K562 (cell line): ENCODE results near the gene MAGEA9B.
A peak's percentile ranks its signal among the peaks of the same experiment; 100 is the strongest.

ENCODE experiments used
- BRF2 ChIP-seq: IDR thresholded peaks from 3 replicates; pipeline ENCODE4 v1.6.1; 2011; ENCODE audit warnings: borderline replicate concordance, mild to moderate bottlenecking; ENCODE audit not compliant: insufficient read length, insufficient read depth
- E2F3 ChIP-seq: fragments of 250-450 bp; sonication (Bioruptor Pico); IDR thresholded peaks from 2 replicates; pipeline ENCODE4 v1.4.0; 2020; ENCODE audit warnings: mild to moderate bottlenecking
- MYC ChIP-seq, 2 experiments: fragments of 250-450 bp in 1 of 2; sonication (Bioruptor Pico) in 1 of 2; IDR thresholded peaks; 2 replicates each; pipeline versions ENCODE4 v1.5.1 to v1.6.1; 2012 to 2021; ENCODE audit warnings: low read depth in 2 of 2, borderline replicate concordance in 1 of 2, improper control_type of control experiment in 1 of 2, low read length in 1 of 2, mild to moderate bottlenecking in 1 of 2, moderate library complexity in 1 of 2
- POLR2AphosphoS5 ChIP-seq: IDR thresholded peaks from 2 replicates; pipeline ENCODE4 v1.6.1; 2011; ENCODE audit warnings: mild to moderate bottlenecking, low read depth, low read length, moderate library complexity; ENCODE audit not compliant: control insufficient read depth, insufficient read depth
- SIX5 ChIP-seq, 2 experiments: IDR thresholded peaks; 2 replicates each; pipeline ENCODE4 v1.6.1; 2011; ENCODE audit warnings: low read length in 2 of 2, borderline replicate concordance in 1 of 2, low read depth in 1 of 2, mild to moderate bottlenecking in 1 of 2, moderate library complexity in 1 of 2; ENCODE audit not compliant: insufficient read depth in 1 of 2
- STAG1 ChIP-seq: sonication (generic); formaldehyde crosslinking; IDR thresholded peaks from 2 replicates; pipeline ENCODE4 v1.5.0; 2020; ENCODE audit warnings: missing genetic modification reagents, borderline replicate concordance
- TFAP4 ChIP-seq: sonication (generic); formaldehyde crosslinking; IDR thresholded peaks from 2 replicates; pipeline ENCODE4 v1.8.0; 2022; ENCODE audit warnings: missing genetic modification reagents, mild to moderate bottlenecking, moderate library complexity, borderline replicate concordance
- ZNF324 ChIP-seq: fragments of 250-450 bp; sonication (Bioruptor Pico); IDR thresholded peaks from 2 replicates; pipeline ENCODE4 v1.4.0; 2020; ENCODE audit warnings: mild to moderate bottlenecking
- TF ChIP-seq, protein P1 (sequence below): sonication (generic); formaldehyde crosslinking; IDR thresholded peaks from 2 replicates; pipeline ENCODE4 v1.8.1; 2022; ENCODE audit warnings: missing genetic modification reagents
- TF ChIP-seq, protein P2 (sequence below): sonication (generic); formaldehyde crosslinking; IDR thresholded peaks from 2 replicates; pipeline ENCODE4 v1.8.0; 2023; ENCODE audit warnings: mild to moderate bottlenecking, missing genetic modification reagents
- TF ChIP-seq, protein P3 (sequence below): fragments of 450-650 bp; formaldehyde crosslinking; IDR thresholded peaks from 2 replicates; pipeline ENCODE4 v1.4.0; 2020; ENCODE audit warnings: mild to moderate bottlenecking, mixed read lengths
- TF ChIP-seq, protein P4 (sequence below), 3 experiments: IDR thresholded peaks in 2 of 3; conservative IDR thresholded peaks in 1 of 3; 2 replicates each; pipeline ENCODE4 v1.5.1; 2011 to 2012; ENCODE audit warnings: low read length in 3 of 3, mild to moderate bottlenecking in 3 of 3, control low read depth in 2 of 3, improper control_type of control experiment in 1 of 3, inconsistent platforms in 1 of 3, low read depth in 1 of 3, mixed read lengths in 1 of 3, moderate library complexity in 1 of 3; ENCODE audit not compliant: insufficient read depth in 2 of 3

DNA sequence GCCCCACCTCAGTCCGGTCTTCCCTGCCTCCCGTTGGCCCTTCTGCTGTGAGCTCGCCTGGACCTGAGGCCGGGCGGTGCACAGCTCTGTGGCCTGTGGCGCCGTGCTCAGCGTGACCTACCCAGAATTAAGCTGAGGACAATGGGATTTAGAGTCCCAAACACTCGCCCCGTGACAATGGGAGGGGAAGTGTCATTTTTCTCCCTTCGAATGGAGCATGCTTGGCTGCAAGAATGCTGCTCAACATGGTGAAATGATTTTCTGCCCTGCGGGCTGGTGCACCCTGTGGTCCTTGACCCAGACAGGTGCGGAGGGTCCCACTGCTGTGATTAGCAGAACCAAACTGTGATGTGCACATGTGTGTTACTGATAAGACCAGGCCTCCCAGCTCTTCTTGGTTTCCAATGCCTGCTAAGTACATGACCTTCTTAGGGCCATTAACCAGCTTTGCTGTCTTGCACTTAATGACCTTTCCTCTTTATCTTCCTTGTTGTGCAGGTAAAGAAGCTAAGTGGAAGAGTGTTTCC lies 45.7 kb downstream of the MAGEA9B start:
- no peak for TF ChIP-seq E2F3 (CRISPR knock-in tag)
- TF ChIP-seq SIX5 (IDR thresholded peaks at IDR 0.05; ENCODE audit: borderline replicate concordance in 1 of 2, insufficient read depth in 1 of 2, low read depth in 1 of 2, low read length in 2 of 2): no peak
- peak; percentile 47; the same call in 1 of the 2 replicates for TF ChIP-seq POLR2AphosphoS5
- TF ChIP-seq, protein P1, sequence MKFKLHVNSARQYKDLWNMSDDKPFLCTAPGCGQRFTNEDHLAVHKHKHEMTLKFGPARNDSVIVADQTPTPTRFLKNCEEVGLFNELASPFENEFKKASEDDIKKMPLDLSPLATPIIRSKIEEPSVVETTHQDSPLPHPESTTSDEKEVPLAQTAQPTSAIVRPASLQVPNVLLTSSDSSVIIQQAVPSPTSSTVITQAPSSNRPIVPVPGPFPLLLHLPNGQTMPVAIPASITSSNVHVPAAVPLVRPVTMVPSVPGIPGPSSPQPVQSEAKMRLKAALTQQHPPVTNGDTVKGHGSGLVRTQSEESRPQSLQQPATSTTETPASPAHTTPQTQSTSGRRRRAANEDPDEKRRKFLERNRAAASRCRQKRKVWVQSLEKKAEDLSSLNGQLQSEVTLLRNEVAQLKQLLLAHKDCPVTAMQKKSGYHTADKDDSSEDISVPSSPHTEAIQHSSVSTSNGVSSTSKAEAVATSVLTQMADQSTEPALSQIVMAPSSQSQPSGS (CRISPR knock-in tag): no peak
- no peak for TF ChIP-seq TFAP4 (CRISPR knock-in tag)
- TF ChIP-seq, protein P2, sequence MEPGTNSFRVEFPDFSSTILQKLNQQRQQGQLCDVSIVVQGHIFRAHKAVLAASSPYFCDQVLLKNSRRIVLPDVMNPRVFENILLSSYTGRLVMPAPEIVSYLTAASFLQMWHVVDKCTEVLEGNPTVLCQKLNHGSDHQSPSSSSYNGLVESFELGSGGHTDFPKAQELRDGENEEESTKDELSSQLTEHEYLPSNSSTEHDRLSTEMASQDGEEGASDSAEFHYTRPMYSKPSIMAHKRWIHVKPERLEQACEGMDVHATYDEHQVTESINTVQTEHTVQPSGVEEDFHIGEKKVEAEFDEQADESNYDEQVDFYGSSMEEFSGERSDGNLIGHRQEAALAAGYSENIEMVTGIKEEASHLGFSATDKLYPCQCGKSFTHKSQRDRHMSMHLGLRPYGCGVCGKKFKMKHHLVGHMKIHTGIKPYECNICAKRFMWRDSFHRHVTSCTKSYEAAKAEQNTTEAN (CRISPR knock-in tag): no peak
- TF ChIP-seq MYC (IDR thresholded peaks at IDR 0.05; ENCODE audit: low read depth, low read length): no peak
- no peak for TF ChIP-seq MYC (CRISPR knock-in tag; IDR thresholded peaks at IDR 0.05; ENCODE audit: borderline replicate concordance, low read depth)
- no peak for TF ChIP-seq BRF2
- TF ChIP-seq, protein P3, sequence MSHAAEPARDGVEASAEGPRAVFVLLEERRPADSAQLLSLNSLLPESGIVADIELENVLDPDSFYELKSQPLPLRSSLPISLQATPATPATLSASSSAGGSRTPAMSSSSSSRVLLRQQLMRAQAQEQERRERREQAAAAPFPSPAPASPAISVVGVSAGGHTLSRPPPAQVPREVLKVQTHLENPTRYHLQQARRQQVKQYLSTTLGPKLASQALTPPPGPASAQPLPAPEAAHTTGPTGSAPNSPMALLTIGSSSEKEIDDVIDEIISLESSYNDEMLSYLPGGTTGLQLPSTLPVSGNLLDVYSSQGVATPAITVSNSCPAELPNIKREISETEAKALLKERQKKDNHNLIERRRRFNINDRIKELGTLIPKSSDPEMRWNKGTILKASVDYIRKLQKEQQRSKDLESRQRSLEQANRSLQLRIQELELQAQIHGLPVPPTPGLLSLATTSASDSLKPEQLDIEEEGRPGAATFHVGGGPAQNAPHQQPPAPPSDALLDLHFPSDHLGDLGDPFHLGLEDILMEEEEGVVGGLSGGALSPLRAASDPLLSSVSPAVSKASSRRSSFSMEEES (CRISPR knock-in tag): no peak
- TF ChIP-seq, protein P4, sequence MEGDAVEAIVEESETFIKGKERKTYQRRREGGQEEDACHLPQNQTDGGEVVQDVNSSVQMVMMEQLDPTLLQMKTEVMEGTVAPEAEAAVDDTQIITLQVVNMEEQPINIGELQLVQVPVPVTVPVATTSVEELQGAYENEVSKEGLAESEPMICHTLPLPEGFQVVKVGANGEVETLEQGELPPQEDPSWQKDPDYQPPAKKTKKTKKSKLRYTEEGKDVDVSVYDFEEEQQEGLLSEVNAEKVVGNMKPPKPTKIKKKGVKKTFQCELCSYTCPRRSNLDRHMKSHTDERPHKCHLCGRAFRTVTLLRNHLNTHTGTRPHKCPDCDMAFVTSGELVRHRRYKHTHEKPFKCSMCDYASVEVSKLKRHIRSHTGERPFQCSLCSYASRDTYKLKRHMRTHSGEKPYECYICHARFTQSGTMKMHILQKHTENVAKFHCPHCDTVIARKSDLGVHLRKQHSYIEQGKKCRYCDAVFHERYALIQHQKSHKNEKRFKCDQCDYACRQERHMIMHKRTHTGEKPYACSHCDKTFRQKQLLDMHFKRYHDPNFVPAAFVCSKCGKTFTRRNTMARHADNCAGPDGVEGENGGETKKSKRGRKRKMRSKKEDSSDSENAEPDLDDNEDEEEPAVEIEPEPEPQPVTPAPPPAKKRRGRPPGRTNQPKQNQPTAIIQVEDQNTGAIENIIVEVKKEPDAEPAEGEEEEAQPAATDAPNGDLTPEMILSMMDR (IDR thresholded peaks at IDR 0.05 in 2 of 3, conservative IDR thresholded peaks at IDR 0.05 in 1 of 3; ENCODE audit: insufficient read depth in 2 of 3, low read depth in 1 of 3, low read length in 3 of 3): no peak
- TF ChIP-seq STAG1: no peak
- no peak for TF ChIP-seq ZNF324 (CRISPR knock-in tag)
